Mucosa of descending colon (tissue), 3 donors: ENCODE results near the gene CT47C1. TPM values are rescaled to one million over a fixed set of nuclear protein-coding genes. Genes with fewer than 3 reads are reported as not detected.
"Not testable (repeated sequence)": the region's sequence is repeated elsewhere in the genome, so short reads cannot be mapped to it uniquely, and the experiment has no call there.

Experiments
- ATAC-seq: fragments of 200-7000 bp; cut with Tn5 transposase; one replicate; pipeline ENCODE4 v1.9.1; 2020; ENCODE audit warnings: mild to moderate bottlenecking, moderate library complexity
- DNase-seq, 3 donors: peaks; one replicate each; pipeline ENCODE4 v3.0.0-alpha.2; 2020
- H3K36me3 ChIP-seq: fragments of 200-600 bp; one replicate; pipeline ENCODE4 v1.8.0; 2021; ENCODE audit warnings: low read depth, mild to moderate bottlenecking
- H3K4me1 ChIP-seq: fragments of 200-600 bp; one replicate; pipeline ENCODE4 v1.8.0; 2021; ENCODE audit warnings: low read depth, mild to moderate bottlenecking
- H3K4me3 ChIP-seq: fragments of 200-600 bp; one replicate; pipeline ENCODE4 v1.8.0; 2021; ENCODE audit warnings: mild to moderate bottlenecking
- H3K9me3 ChIP-seq: fragments of 200-600 bp; one replicate; pipeline ENCODE4 v1.8.0; 2021; ENCODE audit warnings: mild to moderate bottlenecking
- CTCF ChIP-seq: fragments of 200-600 bp; IDR thresholded peaks from one replicate; pipeline ENCODE4 v1.8.0; 2022; ENCODE audit warnings: antibody characterized with exemption, mild to moderate bottlenecking
- intact Hi-C, 2 donors: fragments of 100-400 bp; cut with DNase I in 1 of 2; cut with micrococcal nuclease in 1 of 2; formaldehyde crosslinking; loops; one replicate each; pipeline versions ENCODE4 v1.11.0 to v1.11.1; 2022; cut with DNase I, micrococcal nuclease
- long read RNA-seq, 2 donors: library from polyadenylated mRNA; unstranded; transcript quantifications; one replicate each; pipeline ENCODE4 v2.0.0, GENCODE V29; 2019 to 2021
- total RNA-seq, 3 donors: library from RNA; stranded (reverse); fragmentation: NEBNext Ultra II Directional in 2 of 3; extraction: Animal tissue kit (Norgen Biotek cat#: 25700) in 2 of 3; gene quantifications; one replicate each; pipeline versions ENCODE4 v1.2.1 to v1.2.4, GENCODE V29; 2021 to 2023
- donor health status: DM: no; HTN: no; CAD: no; lungs with moderate emphysema.
- donor health status: DM: no; HTN: no; CAD: no.
- donor health status: DM: no; HTN: yes; CAD: no.

The CT47C1 gene
- total RNA-seq, result not detected
- long read RNA-seq, donor 1, result 0 reads
- long read RNA-seq, donor 2, result 0 reads

GRCh38 chrX:119072744-119073143 is at the start of gene CT47C1:
Gene CT47C1, plus strand, starts transcription at chrX:119072993. Its CDS starts 233 bp downstream, at chrX:119073226.
- ATAC-seq (no peak), DNase-seq (no peak)
- H3K9me3 ChIP-seq, result no peaks in the 10 kb centered on the region
- no peaks in the 10 kb centered on the region for H3K36me3 ChIP-seq
- no peak for TF ChIP-seq CTCF
- no peaks in the 10 kb centered on the region for H3K4me1 ChIP-seq
- H3K4me3 ChIP-seq, result no peak within 1 kb of the TSS
- intact Hi-C loops, result no loop called here

GRCh38 chrX:119025900-119026299 is 46.9 kb upstream of the CT47C1 start:
- H3K4me1 ChIP-seq, result no peaks in the 10 kb centered on the region
- no peaks in the 10 kb centered on the region for H3K36me3 ChIP-seq
- DNase-seq (no peak), ATAC-seq (no peak)
- intact Hi-C loops, result no loop called here
- H3K9me3 ChIP-seq, result no peaks in the 10 kb centered on the region
- TF ChIP-seq CTCF, result no peak
- H3K4me3 ChIP-seq, result no peak overlapping the region

- H3K36me3 ChIP-seq, result not testable (repeated sequence)
Observed at GRCh38 chrX:119026344-119026743, 46.4 kb upstream of the CT47C1 start.

GRCh38 chrX:119027960-119028732 is 44.6 kb upstream of the CT47C1 start:
- intact Hi-C loops, H3K4me1 ChIP-seq, H3K36me3 ChIP-seq, H3K9me3 ChIP-seq, ATAC-seq, DNase-seq, H3K4me3 ChIP-seq: not testable (repeated sequence)

More at GRCh38 chrX:119026344-119026743, 46.4 kb upstream of the CT47C1 start:
- H3K9me3 ChIP-seq, intact Hi-C loops, ATAC-seq, H3K4me3 ChIP-seq, DNase-seq, H3K4me1 ChIP-seq: not testable (repeated sequence)

GRCh38 chrX:119028733-119029330 is 44.0 kb upstream of the CT47C1 start:
- intact Hi-C loops, result no loop called here
- ATAC-seq (no peak), DNase-seq (no peak)
- Histone ChIP-seq H3K9me3 (no peaks in the 10 kb centered on the region), H3K4me1 (no peaks in the 10 kb centered on the region), H3K4me3 (no peak overlapping the region), H3K36me3 (no peaks in the 10 kb centered on the region)
- TF ChIP-seq CTCF, result no peak

GRCh38 chrX:119029656-119030055 is 43.1 kb upstream of the CT47C1 start:
- intact Hi-C loops, result not testable (repeated sequence)

GRCh38 chrX:119030990-119031389 is 41.8 kb upstream of the CT47C1 start:
- TF ChIP-seq CTCF, result no peak
- intact Hi-C loops, result no loop called here
- Histone ChIP-seq H3K36me3 (no peaks in the 10 kb centered on the region), H3K4me1 (no peaks in the 10 kb centered on the region), H3K4me3 (no peak overlapping the region), H3K9me3 (no peaks in the 10 kb centered on the region)
- ATAC-seq, result no peak
- DNase-seq, result no peak

More at GRCh38 chrX:119029656-119030055, 43.1 kb upstream of the CT47C1 start:
- H3K36me3 ChIP-seq, H3K4me1 ChIP-seq, DNase-seq, H3K4me3 ChIP-seq, H3K9me3 ChIP-seq, ATAC-seq: not testable (repeated sequence)
